ENCODE results near the gene CRLF1. TPM values are rescaled to one million over a fixed set of nuclear protein-coding genes. Genes with fewer than 3 reads are reported as not detected.
"Not testable (repeated sequence)": the region's sequence is repeated elsewhere in the genome, so short reads cannot be mapped to it uniquely, and the experiment has no call there.

Gene CRLF1
- total RNA-seq, 2 experiments from 2014 or later: not detected

- no peaks in the 10 kb centered on the region for H3K9me3 Mint-ChIP-seq
- H3K36me3 Mint-ChIP-seq: no peaks in the 10 kb centered on the region
- DNase-seq (no peak), ATAC-seq (ENCODE audit: low read depth) (no peak)
- no peak overlapping the region for H3K27ac Mint-ChIP-seq
- POLR2A ChIA-PET: no interaction called here
- H3K4me1 Mint-ChIP-seq: peaks cover 9% of the 10 kb centered on the region
- peaks cover 79% of the 10 kb centered on the region for H3K27me3 Mint-ChIP-seq
- no peak overlapping the region for H3K4me3 Mint-ChIP-seq
These were observed 2.5 kb upstream of the CRLF1 start for GRCh38 chr19:18608805-18609716.

- ATAC-seq (ENCODE audit: low read depth) (no peak), DNase-seq (no peak)
- POLR2A ChIA-PET: no interaction called here
- Mint-ChIP-seq H3K27me3 (peaks cover 74% of the 10 kb centered on the region), H3K4me3 (no peak overlapping the region), H3K9me3 (no peaks in the 10 kb centered on the region), H3K4me1 (peaks cover 7% of the 10 kb centered on the region), H3K36me3 (no peaks in the 10 kb centered on the region), H3K27ac (no peak overlapping the region)
These were observed 1.7 kb upstream of the CRLF1 start for GRCh38 chr19:18608102-18608804.

GRCh38 chr19:18607226-18608101 lies 865 bp upstream of the CRLF1 start:
- no peak overlapping the region for H3K4me3 Mint-ChIP-seq
- peaks cover 77% of the 10 kb centered on the region for H3K27me3 Mint-ChIP-seq
- no peak overlapping the region for H3K27ac Mint-ChIP-seq
- H3K4me1 Mint-ChIP-seq: peaks cover 10% of the 10 kb centered on the region
- POLR2A ChIA-PET: no interaction called here
- no peak for ATAC-seq (ENCODE audit: low read depth)
- no peaks in the 10 kb centered on the region for H3K36me3 Mint-ChIP-seq
- DNase-seq: no peak
- no peaks in the 10 kb centered on the region for H3K9me3 Mint-ChIP-seq

GRCh38 chr19:18605546-18606280 lies 886 bp downstream of the CRLF1 start:
- no peak for ATAC-seq (ENCODE audit: low read depth)
- no peak overlapping the region for H3K4me3 Mint-ChIP-seq
- H3K36me3 Mint-ChIP-seq: no peaks in the 10 kb centered on the region
- H3K27me3 Mint-ChIP-seq: peaks cover 78% of the 10 kb centered on the region
- no peak for DNase-seq
- POLR2A ChIA-PET: no interaction called here
- H3K9me3 Mint-ChIP-seq: no peaks in the 10 kb centered on the region
- no peak overlapping the region for H3K27ac Mint-ChIP-seq
- peaks cover 4% of the 10 kb centered on the region for H3K4me1 Mint-ChIP-seq

- Mint-ChIP-seq H3K27me3 (peaks cover 74% of the 10 kb centered on the region), H3K36me3 (no peaks in the 10 kb centered on the region), H3K4me3 (no peak overlapping the region), H3K27ac (no peak overlapping the region), H3K4me1 (peaks cover 4% of the 10 kb centered on the region), H3K9me3 (no peaks in the 10 kb centered on the region)
- DNase-seq: no peak
- POLR2A ChIA-PET: no interaction called here
- ATAC-seq (ENCODE audit: low read depth): no peak
These were observed 1.4 kb downstream of the CRLF1 start for GRCh38 chr19:18605196-18605545.

- Mint-ChIP-seq H3K36me3 (no peaks in the 10 kb centered on the region), H3K4me1 (peaks cover 4% of the 10 kb centered on the region), H3K27ac (no peak overlapping the region), H3K4me3 (no peak overlapping the region), H3K9me3 (no peaks in the 10 kb centered on the region), H3K27me3 (peaks cover 70% of the 10 kb centered on the region)
- ATAC-seq (ENCODE audit: low read depth) (no peak), DNase-seq (no peak)
- POLR2A ChIA-PET: no interaction called here
These were observed 1.8 kb downstream of the CRLF1 start for GRCh38 chr19:18604820-18605159.

GRCh38 chr19:18603958-18604819 lies 2.4 kb downstream of the CRLF1 start:
- H3K27ac Mint-ChIP-seq: no peak overlapping the region
- POLR2A ChIA-PET: no interaction called here
- no peaks in the 10 kb centered on the region for H3K9me3 Mint-ChIP-seq
- no peaks in the 10 kb centered on the region for H3K36me3 Mint-ChIP-seq
- DNase-seq (no peak), ATAC-seq (ENCODE audit: low read depth) (no peak)
- H3K27me3 Mint-ChIP-seq: peaks cover 64% of the 10 kb centered on the region
- H3K4me3 Mint-ChIP-seq: no peak overlapping the region
- peaks cover 4% of the 10 kb centered on the region for H3K4me1 Mint-ChIP-seq

GRCh38 chr19:18603255-18603957 lies 3.2 kb downstream of the CRLF1 start:
- Mint-ChIP-seq H3K4me3 (no peak overlapping the region), H3K36me3 (no peaks in the 10 kb centered on the region), H3K4me1 (peaks cover 4% of the 10 kb centered on the region), H3K27ac (no peak overlapping the region), H3K27me3 (peaks cover 56% of the 10 kb centered on the region), H3K9me3 (no peaks in the 10 kb centered on the region)
- POLR2A ChIA-PET: interaction anchor here (0.6 kb wide), 2 partner anchors 18 to 33 kb away, joined by 3 read pairs; no protein-coding TSS in a partner anchor
- ATAC-seq (ENCODE audit: low read depth) (peak; percentile 58), DNase-seq (no peak)

GRCh38 chr19:18601875-18602274 lies 4.7 kb downstream of the CRLF1 start:
- no peak for ATAC-seq (ENCODE audit: low read depth)
- DNase-seq: no peak
- POLR2A ChIA-PET: no interaction called here
- Mint-ChIP-seq H3K36me3 (no peaks in the 10 kb centered on the region), H3K27me3 (peaks cover 41% of the 10 kb centered on the region), H3K4me3 (no peak overlapping the region), H3K9me3 (no peaks in the 10 kb centered on the region), H3K27ac (no peak overlapping the region), H3K4me1 (peaks cover 4% of the 10 kb centered on the region)

GRCh38 chr19:18600692-18601397 lies 5.8 kb downstream of the CRLF1 start:
- H3K4me3 Mint-ChIP-seq; ATAC-seq (ENCODE audit: low read depth); H3K27ac Mint-ChIP-seq; DNase-seq; H3K4me1 Mint-ChIP-seq; H3K9me3 Mint-ChIP-seq; H3K36me3 Mint-ChIP-seq: not testable (repeated sequence)
- peaks cover 43% of the 10 kb centered on the region for H3K27me3 Mint-ChIP-seq
- POLR2A ChIA-PET: interaction anchor here (1.6 kb wide), 1 partner anchor 230 kb away, joined by 3 read pairs; no protein-coding TSS in a partner anchor

GRCh38 chr19:18599485-18599884 lies 7.1 kb downstream of the CRLF1 start:
- ATAC-seq (ENCODE audit: low read depth) (no peak), DNase-seq (no peak)
- Mint-ChIP-seq H3K27ac (no peak overlapping the region), H3K27me3 (peaks cover 36% of the 10 kb centered on the region), H3K4me3 (no peak overlapping the region), H3K9me3 (no peaks in the 10 kb centered on the region), H3K36me3 (no peaks in the 10 kb centered on the region), H3K4me1 (peaks cover 9% of the 10 kb centered on the region)
- POLR2A ChIA-PET: interaction anchor here (1.6 kb wide), 1 partner anchor 232 kb away, joined by 3 read pairs; no protein-coding TSS in a partner anchor
